GM23338 (cell line): ENCODE measurements around the gene PNP. TPM values are rescaled to one million over a fixed set of nuclear protein-coding genes. Genes with fewer than 3 reads are reported as not detected.

Experiments
- ATAC-seq: fragments of 200-7000 bp; cut with Tn5 transposase; 3 replicates; pipeline ENCODE4 v1.9.1; 2020
- DNase-seq: peaks from one replicate; pipeline ENCODE4 v3.0.0-alpha.2; 2015; ENCODE audit warnings: low spot score
- H2AFZ ChIP-seq: fragments of 200-600 bp; sonication (generic); 2 replicates; pipeline ENCODE4 v1.8.0; 2016; ENCODE audit warnings: antibody characterized with exemption, mild to moderate bottlenecking, moderate library complexity
- H3F3A ChIP-seq: fragments of 200-600 bp; sonication (generic); replicated peaks from 2 replicates; pipeline ENCODE4 v1.8.0; 2017; ENCODE audit warnings: antibody characterized with exemption, mixed run types, low read depth
- H3K27ac ChIP-seq: fragments of 200-600 bp; sonication (generic); 2 replicates; pipeline ENCODE4 v1.6.1; 2016; ENCODE audit warnings: low read depth
- H3K27me3 ChIP-seq: fragments of 200-600 bp; sonication (generic); 2 replicates; pipeline ENCODE4 v1.8.0; 2016; ENCODE audit warnings: mild to moderate bottlenecking, mixed run types, moderate library complexity; ENCODE audit not compliant: insufficient read depth
- H3K36me3 ChIP-seq: fragments of 200-600 bp; sonication (generic); 2 replicates; pipeline ENCODE4 v1.8.0; 2016; ENCODE audit warnings: mild to moderate bottlenecking; ENCODE audit not compliant: insufficient read depth
- H3K4me1 ChIP-seq: fragments of 200-600 bp; sonication (generic); 2 replicates; pipeline ENCODE4 v1.8.0; 2016; ENCODE audit warnings: mild to moderate bottlenecking, moderate library complexity; ENCODE audit not compliant: insufficient read depth
- H3K4me2 ChIP-seq: fragments of 200-600 bp; sonication (generic); 2 replicates; pipeline ENCODE4 v1.7.1; 2017; ENCODE audit warnings: mixed run types
- H3K4me3 ChIP-seq: fragments of 200-600 bp; sonication (generic); 2 replicates; pipeline ENCODE4 v1.6.1; 2016; ENCODE audit warnings: mixed run types
- H3K79me2 ChIP-seq: fragments of 200-600 bp; sonication (generic); replicated peaks from 2 replicates; pipeline ENCODE4 v1.8.0; 2017; ENCODE audit warnings: mild to moderate bottlenecking; ENCODE audit not compliant: insufficient read depth
- H3K9me2 ChIP-seq: fragments of 200-600 bp; sonication (generic); 2 replicates; pipeline ENCODE4 v1.8.0; 2017; ENCODE audit not compliant: insufficient read depth
- H4K20me1 ChIP-seq: fragments of 200-600 bp; sonication (generic); replicated peaks from 2 replicates; pipeline ENCODE4 v1.8.0; 2017; ENCODE audit warnings: mild to moderate bottlenecking; ENCODE audit not compliant: insufficient read depth
- H3K27ac Mint-ChIP-seq: 2 replicates; pipeline ENCODE4 v1.8.0; 2020; ENCODE audit warnings: inconsistent platforms, mild to moderate bottlenecking, moderate library complexity, mixed read lengths
- H3K27me3 Mint-ChIP-seq: 3 replicates; pipeline ENCODE4 v1.8.0; 2022; ENCODE audit warnings: low read depth, mild to moderate bottlenecking, moderate library complexity, mixed read lengths, inconsistent platforms; ENCODE audit not compliant: insufficient read depth, poor library complexity
- H3K36me3 Mint-ChIP-seq: 3 replicates; pipeline ENCODE4 v1.8.0; 2021; ENCODE audit warnings: low read depth, mild to moderate bottlenecking, inconsistent platforms, moderate library complexity, mixed read lengths
- H3K4me1 Mint-ChIP-seq: 3 replicates; pipeline ENCODE4 v1.8.0; 2020; ENCODE audit warnings: mild to moderate bottlenecking, inconsistent platforms, mixed read lengths
- H3K4me3 Mint-ChIP-seq: 3 replicates; pipeline ENCODE4 v1.8.0; 2021; ENCODE audit warnings: moderate library complexity, mild to moderate bottlenecking, inconsistent platforms, mixed read lengths
- H3K9me3 Mint-ChIP-seq: 3 replicates; pipeline ENCODE4 v1.8.0; 2020; ENCODE audit warnings: moderate library complexity, mild to moderate bottlenecking, inconsistent platforms, mixed read lengths
- CREB1 ChIP-seq: fragments of 250-450 bp; sonication (Bioruptor Pico); IDR thresholded peaks from 2 replicates; pipeline ENCODE4 v1.5.0; 2020; ENCODE audit warnings: low read depth, mild to moderate bottlenecking, moderate library complexity
- ETS1 ChIP-seq: IDR thresholded peaks from 2 replicates; pipeline ENCODE4 v1.6.1; 2016; ENCODE audit warnings: antibody characterized with exemption
- EZH2 ChIP-seq: fragments of 200-600 bp; sonication (generic); IDR thresholded peaks from one replicate; pipeline ENCODE4 v1.8.0; 2017; ENCODE audit warnings: antibody characterized with exemption, mild to moderate bottlenecking, low read depth; ENCODE audit not compliant: unreplicated experiment
- EZH2phosphoT487 ChIP-seq: fragments of 200-600 bp; sonication (generic); IDR thresholded peaks from one replicate; pipeline ENCODE4 v1.8.1; 2018; ENCODE audit warnings: antibody characterized with exemption; ENCODE audit not compliant: unreplicated experiment
- JUNB ChIP-seq: IDR thresholded peaks from one replicate; pipeline ENCODE4 v1.6.1; 2016; ENCODE audit warnings: antibody characterized with exemption; ENCODE audit not compliant: unreplicated experiment
- NANOG ChIP-seq: IDR thresholded peaks from 2 replicates; pipeline ENCODE4 v1.6.1; 2016; ENCODE audit warnings: antibody characterized with exemption, borderline replicate concordance
- POLR2AphosphoS5 ChIP-seq: IDR thresholded peaks from 2 replicates; pipeline ENCODE4 v1.6.1; 2016; ENCODE audit warnings: antibody characterized with exemption, low read depth
- STAT1 ChIP-seq: IDR thresholded peaks from one replicate; pipeline ENCODE4 v1.6.1; 2016; ENCODE audit warnings: antibody characterized with exemption; ENCODE audit not compliant: unreplicated experiment
- ZNF114 ChIP-seq: fragments of 250-450 bp; sonication (Bioruptor Pico); IDR thresholded peaks from 2 replicates; pipeline ENCODE4 v1.5.0; 2020; ENCODE audit warnings: mild to moderate bottlenecking, moderate library complexity
- ZNF331 ChIP-seq: fragments of 250-450 bp; sonication (Bioruptor Pico); IDR thresholded peaks from 2 replicates; pipeline ENCODE4 v1.5.0; 2020; ENCODE audit warnings: low read depth, mild to moderate bottlenecking, moderate library complexity
- ZNF462 ChIP-seq: fragments of 250-450 bp; sonication (Bioruptor Pico); IDR thresholded peaks from 2 replicates; pipeline ENCODE4 v1.5.0; 2020; ENCODE audit warnings: mild to moderate bottlenecking, moderate library complexity
- polyA plus RNA-seq: library from polyadenylated mRNA; unstranded; fragments of >200 nt; fragmentation: Nextera tagmentation; extraction: Ambion mirVana; gene quantifications from 2 replicates; pipeline ENCODE4 v1.2.1, GENCODE V29; 2016
- total RNA-seq: library from RNA; depleted of rRNA; stranded (reverse); fragments of >200 nt; shearing (Covaris generic); gene quantifications from 2 replicates; pipeline ENCODE4 v1.2.3, GENCODE V29; 2014
- TF ChIP-seq, protein P1 (sequence below), 2 experiments: fragments of 200-600 bp in 1 of 2; sonication (generic) in 1 of 2; conservative IDR thresholded peaks; 2 replicates each; pipeline versions ENCODE4 v1.5.1 to v1.6.1; 2016 to 2017; ENCODE audit warnings: antibody characterized with exemption in 2 of 2, low read depth in 2 of 2, mild to moderate bottlenecking in 2 of 2, moderate library complexity in 1 of 2
- TF ChIP-seq, protein P2 (sequence below): IDR thresholded peaks from one replicate; pipeline ENCODE4 v1.6.1; 2018; ENCODE audit warnings: antibody characterized with exemption; ENCODE audit not compliant: unreplicated experiment

Gene PNP
- total and polyA plus RNA-seq, 2 experiments from 2014 or later = 60.7 to 102 TPM

DNA sequence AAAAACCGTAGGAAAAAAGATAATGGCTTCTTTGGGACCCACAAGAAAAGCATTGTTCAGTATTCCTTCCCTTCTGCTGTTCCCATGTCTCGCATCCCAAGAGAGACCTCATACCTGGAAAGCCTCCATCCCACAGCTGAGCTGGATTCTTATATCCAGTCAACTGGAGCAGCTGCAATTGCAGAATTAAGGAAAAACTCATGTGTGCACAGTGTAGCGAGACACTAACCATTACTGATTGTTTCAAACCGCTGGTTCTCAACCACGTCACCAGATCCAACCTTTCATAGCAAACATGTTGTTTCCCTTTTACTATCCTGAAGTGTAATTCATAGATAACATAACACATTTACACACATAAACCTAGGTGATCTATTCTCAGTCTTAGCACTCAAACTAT lies 30.7 kb downstream of the PNP start:
- H3K4me3 Mint-ChIP-seq = no peak overlapping the region
- Histone ChIP-seq H3K4me2 (no peak overlapping the region), H4K20me1 (no peaks in the 10 kb centered on the region), H3K4me1 (peaks cover 21% of the 10 kb centered on the region), H2AFZ (peak overlapping the region; percentile 2; the same call in 1 of the 2 replicates), H3K79me2 (no peaks in the 10 kb centered on the region), H3K4me3 (no peak overlapping the region), H3K27ac (no peak overlapping the region), H3K9me2 (no peaks in the 10 kb centered on the region; the same call in 1 of the 2 replicates), H3K27me3 (no peaks in the 10 kb centered on the region), H3K36me3 (no peaks in the 10 kb centered on the region), H3F3A (no peaks in the 10 kb centered on the region; the same call in 1 of the 2 replicates)
- peaks cover 8% of the 10 kb centered on the region for H3K36me3 Mint-ChIP-seq
- peaks cover 30% of the 10 kb centered on the region for H3K4me1 Mint-ChIP-seq
- H3K9me3 Mint-ChIP-seq = peaks cover 12% of the 10 kb centered on the region
- TF ChIP-seq JUNB (no peak), NANOG (no peak), ZNF462 (CRISPR knock-in tag) (no peak), POLR2AphosphoS5 (no peak), ETS1 (no peak), EZH2phosphoT487 (no peak), ZNF114 (no peak), EZH2 (no peak), ZNF331 (CRISPR knock-in tag) (no peak), STAT1 (no peak), CREB1 (CRISPR knock-in tag) (no peak)
- TF ChIP-seq, protein P1, sequence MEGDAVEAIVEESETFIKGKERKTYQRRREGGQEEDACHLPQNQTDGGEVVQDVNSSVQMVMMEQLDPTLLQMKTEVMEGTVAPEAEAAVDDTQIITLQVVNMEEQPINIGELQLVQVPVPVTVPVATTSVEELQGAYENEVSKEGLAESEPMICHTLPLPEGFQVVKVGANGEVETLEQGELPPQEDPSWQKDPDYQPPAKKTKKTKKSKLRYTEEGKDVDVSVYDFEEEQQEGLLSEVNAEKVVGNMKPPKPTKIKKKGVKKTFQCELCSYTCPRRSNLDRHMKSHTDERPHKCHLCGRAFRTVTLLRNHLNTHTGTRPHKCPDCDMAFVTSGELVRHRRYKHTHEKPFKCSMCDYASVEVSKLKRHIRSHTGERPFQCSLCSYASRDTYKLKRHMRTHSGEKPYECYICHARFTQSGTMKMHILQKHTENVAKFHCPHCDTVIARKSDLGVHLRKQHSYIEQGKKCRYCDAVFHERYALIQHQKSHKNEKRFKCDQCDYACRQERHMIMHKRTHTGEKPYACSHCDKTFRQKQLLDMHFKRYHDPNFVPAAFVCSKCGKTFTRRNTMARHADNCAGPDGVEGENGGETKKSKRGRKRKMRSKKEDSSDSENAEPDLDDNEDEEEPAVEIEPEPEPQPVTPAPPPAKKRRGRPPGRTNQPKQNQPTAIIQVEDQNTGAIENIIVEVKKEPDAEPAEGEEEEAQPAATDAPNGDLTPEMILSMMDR (conservative IDR thresholded peaks at IDR 0.05; ENCODE audit: low read depth in 2 of 2) = no peak
- TF ChIP-seq, protein P2, sequence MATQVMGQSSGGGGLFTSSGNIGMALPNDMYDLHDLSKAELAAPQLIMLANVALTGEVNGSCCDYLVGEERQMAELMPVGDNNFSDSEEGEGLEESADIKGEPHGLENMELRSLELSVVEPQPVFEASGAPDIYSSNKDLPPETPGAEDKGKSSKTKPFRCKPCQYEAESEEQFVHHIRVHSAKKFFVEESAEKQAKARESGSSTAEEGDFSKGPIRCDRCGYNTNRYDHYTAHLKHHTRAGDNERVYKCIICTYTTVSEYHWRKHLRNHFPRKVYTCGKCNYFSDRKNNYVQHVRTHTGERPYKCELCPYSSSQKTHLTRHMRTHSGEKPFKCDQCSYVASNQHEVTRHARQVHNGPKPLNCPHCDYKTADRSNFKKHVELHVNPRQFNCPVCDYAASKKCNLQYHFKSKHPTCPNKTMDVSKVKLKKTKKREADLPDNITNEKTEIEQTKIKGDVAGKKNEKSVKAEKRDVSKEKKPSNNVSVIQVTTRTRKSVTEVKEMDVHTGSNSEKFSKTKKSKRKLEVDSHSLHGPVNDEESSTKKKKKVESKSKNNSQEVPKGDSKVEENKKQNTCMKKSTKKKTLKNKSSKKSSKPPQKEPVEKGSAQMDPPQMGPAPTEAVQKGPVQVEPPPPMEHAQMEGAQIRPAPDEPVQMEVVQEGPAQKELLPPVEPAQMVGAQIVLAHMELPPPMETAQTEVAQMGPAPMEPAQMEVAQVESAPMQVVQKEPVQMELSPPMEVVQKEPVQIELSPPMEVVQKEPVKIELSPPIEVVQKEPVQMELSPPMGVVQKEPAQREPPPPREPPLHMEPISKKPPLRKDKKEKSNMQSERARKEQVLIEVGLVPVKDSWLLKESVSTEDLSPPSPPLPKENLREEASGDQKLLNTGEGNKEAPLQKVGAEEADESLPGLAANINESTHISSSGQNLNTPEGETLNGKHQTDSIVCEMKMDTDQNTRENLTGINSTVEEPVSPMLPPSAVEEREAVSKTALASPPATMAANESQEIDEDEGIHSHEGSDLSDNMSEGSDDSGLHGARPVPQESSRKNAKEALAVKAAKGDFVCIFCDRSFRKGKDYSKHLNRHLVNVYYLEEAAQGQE = no peak
- H3K27ac Mint-ChIP-seq = no peak overlapping the region
- DNase-seq = no peak
- ATAC-seq = no peak
- H3K27me3 Mint-ChIP-seq = peaks cover 2% of the 10 kb centered on the region
